GM20000 (cell line): ENCODE measurements around the gene ZNF189.

ENCODE experiments used
- DNase-seq: peaks from one replicate; pipeline ENCODE4 v3.0.0; 2012; ENCODE audit warnings: low spot score
- CTCF ChIP-seq: IDR thresholded peaks from 2 replicates; pipeline ENCODE4 v1.5.1; 2012; ENCODE audit warnings: mild to moderate bottlenecking, control low read depth; ENCODE audit errors: extremely low read depth, missing control alignments

Gene ZNF189

GRCh38 chr9:101421653-101422065, 23.0 kb downstream of the ZNF189 start:
- TF ChIP-seq CTCF, result no peak
- DNase-seq, result no peak

GRCh38 chr9:101427358-101427757, 28.7 kb downstream of the ZNF189 start:
- no peak for DNase-seq
- TF ChIP-seq CTCF, result no peak

GRCh38 chr9:101427957-101428655, 29.5 kb downstream of the ZNF189 start:
- DNase-seq, result no peak
- no peak for TF ChIP-seq CTCF

- no peak for DNase-seq
- TF ChIP-seq CTCF, result no peak
Observed at GRCh38 chr9:101428909-101429308, 30.3 kb downstream of the ZNF189 start.

GRCh38 chr9:101429736-101430135, 31.1 kb downstream of the ZNF189 start:
- no peak for DNase-seq
- no peak for TF ChIP-seq CTCF

GRCh38 chr9:101432171-101432570, 33.5 kb downstream of the ZNF189 start:
- no peak for TF ChIP-seq CTCF
- no peak for DNase-seq

GRCh38 chr9:101432740-101433139, 34.1 kb downstream of the ZNF189 start:
- no peak for DNase-seq
- no peak for TF ChIP-seq CTCF
